Measurements from ENCODE around the gene CYLD. TPM values are rescaled to one million over a fixed set of nuclear protein-coding genes. Genes with fewer than 3 reads are reported as not detected.
A peak's percentile ranks its signal among the peaks of the same experiment; 100 is the strongest.

Gene CYLD
- total RNA-seq, 2 experiments from 2014 or later: 360 to 373 TPM

DNA sequence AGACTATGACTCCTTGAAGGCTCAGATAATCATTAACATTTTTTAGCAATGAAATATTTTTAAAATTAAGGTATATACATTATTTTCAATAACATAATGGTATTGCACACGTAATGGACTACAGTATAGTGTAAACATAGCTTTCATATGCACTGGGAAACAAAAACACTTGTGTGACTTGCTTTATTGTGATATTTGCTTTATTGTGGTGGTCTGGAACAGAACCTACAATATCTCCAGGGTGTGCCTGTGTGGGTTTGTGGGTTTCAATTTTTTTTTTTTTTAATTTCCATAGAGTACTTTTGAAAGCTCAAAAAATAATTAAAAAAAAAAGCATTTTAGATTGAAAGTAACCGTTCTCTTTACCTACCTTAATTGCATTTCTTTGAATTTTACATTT is 25.3 kb downstream of the CYLD start:
- Mint-ChIP-seq H3K4me3 (peak overlapping the region; percentile 64), H3K36me3 (ENCODE audit: low read depth) (peaks cover 100% of the 10 kb centered on the region), H3K9me3 (peaks cover 7% of the 10 kb centered on the region), H3K27ac (peak overlapping the region; percentile 70), H3K27me3 (no peaks in the 10 kb centered on the region), H3K4me1 (ENCODE audit: low read depth) (peaks cover 99% of the 10 kb centered on the region)
- ATAC-seq (ENCODE audit: poor library complexity): peak; percentile 50
- Histone ChIP-seq H3K27ac (ENCODE audit: low read depth in 1 of 2, low read length in 2 of 2) (no peak overlapping the region), H3K4me3 (ENCODE audit: low read length) (no peak overlapping the region), H3K4me1 (ENCODE audit: insufficient read depth, low read length) (peaks cover 10% of the 10 kb centered on the region), H3K36me3 (ENCODE audit: insufficient read depth, low read length) (peaks cover 80% of the 10 kb centered on the region), H3K9me3 (ENCODE audit: control insufficient read depth in 1 of 2, insufficient read depth in 1 of 2, low read length in 2 of 2) (no peaks in the 10 kb centered on the region), H3K27me3 (ENCODE audit: control insufficient read depth in 1 of 2, insufficient read depth in 2 of 2, low read length in 2 of 2) (no peaks in the 10 kb centered on the region)
- POLR2A ChIA-PET: interaction anchor here (1.0 to 2.3 kb wide), 3 partner anchors 10 to 100 kb away, joined by 3 to 6 read pairs (median 5); no protein-coding TSS in a partner anchor
- intact Hi-C loops (cut with DNase I, micrococcal nuclease): loop anchor here in 1 of 2 experiments (1.0 to 2.0 kb wide), 2 partner anchors 10 to 14 kb away; no protein-coding TSS in a partner anchor
- no peak for DNase-seq
- CTCF ChIA-PET: interaction anchor here (0.8 to 1.6 kb wide), 3 partner anchors 10 to 102 kb away, joined by 3 to 8 read pairs (median 4); no protein-coding TSS in a partner anchor
- TF ChIP-seq CTCF (IDR thresholded peaks at IDR 0.05): no peak

- H3K4me1 Mint-ChIP-seq (ENCODE audit: low read depth): peaks cover 97% of the 10 kb centered on the region
- H3K4me3 Mint-ChIP-seq: no peak overlapping the region
- Histone ChIP-seq H3K27ac (ENCODE audit: low read depth in 1 of 2, low read length in 2 of 2) (no peak overlapping the region), H3K9me3 (ENCODE audit: control insufficient read depth in 1 of 2, insufficient read depth in 1 of 2, low read length in 2 of 2) (no peaks in the 10 kb centered on the region), H3K4me1 (ENCODE audit: insufficient read depth, low read length) (peaks cover 8% of the 10 kb centered on the region), H3K4me3 (ENCODE audit: low read length) (no peak overlapping the region), H3K36me3 (ENCODE audit: insufficient read depth, low read length) (peaks cover 83% of the 10 kb centered on the region), H3K27me3 (ENCODE audit: control insufficient read depth in 1 of 2, insufficient read depth in 2 of 2, low read length in 2 of 2) (no peaks in the 10 kb centered on the region)
- H3K9me3 Mint-ChIP-seq: peaks cover 4% of the 10 kb centered on the region
- DNase-seq: no peak
- H3K36me3 Mint-ChIP-seq (ENCODE audit: low read depth): peaks cover 100% of the 10 kb centered on the region
- CTCF ChIA-PET: interaction anchor here (0.6 kb wide), 1 partner anchor 10 kb away, joined by 3 read pairs; no protein-coding TSS in a partner anchor
- H3K27ac Mint-ChIP-seq: peak overlapping the region; percentile 7
- no peak for TF ChIP-seq CTCF (IDR thresholded peaks at IDR 0.05)
- POLR2A ChIA-PET: no interaction called here
- H3K27me3 Mint-ChIP-seq: no peaks in the 10 kb centered on the region
- intact Hi-C loops (cut with DNase I, micrococcal nuclease): no loop called here
- ATAC-seq (ENCODE audit: poor library complexity): no peak
Observed at GRCh38 chr16:50771366-50771765, 29.5 kb downstream of the CYLD start.

GRCh38 chr16:50774405-50774804 is 32.5 kb downstream of the CYLD start:
- no peak for DNase-seq
- H3K36me3 Mint-ChIP-seq (ENCODE audit: low read depth): peaks cover 100% of the 10 kb centered on the region
- ChIA-PET CTCF (interaction anchor here (0.9 kb wide), 1 partner anchor 32 kb away, joined by 3 read pairs; no protein-coding TSS in a partner anchor), POLR2A (no interaction called here)
- peaks cover 88% of the 10 kb centered on the region for H3K4me1 Mint-ChIP-seq (ENCODE audit: low read depth)
- no peak for TF ChIP-seq CTCF (IDR thresholded peaks at IDR 0.05)
- no peak overlapping the region for H3K4me3 ChIP-seq (ENCODE audit: low read length)
- no peaks in the 10 kb centered on the region for H3K27me3 ChIP-seq (ENCODE audit: control insufficient read depth in 1 of 2, insufficient read depth in 2 of 2, low read length in 2 of 2)
- H3K4me1 ChIP-seq (ENCODE audit: insufficient read depth, low read length): peaks cover 3% of the 10 kb centered on the region
- ATAC-seq (ENCODE audit: poor library complexity): no peak
- H3K4me3 Mint-ChIP-seq: peak overlapping the region; percentile 5
- H3K27me3 Mint-ChIP-seq: no peaks in the 10 kb centered on the region
- H3K27ac ChIP-seq (ENCODE audit: low read depth in 1 of 2, low read length in 2 of 2): no peak overlapping the region
- H3K27ac Mint-ChIP-seq: peak overlapping the region; percentile 75
- no peaks in the 10 kb centered on the region for H3K9me3 Mint-ChIP-seq
- intact Hi-C loops (cut with DNase I, micrococcal nuclease): no loop called here
- H3K9me3 ChIP-seq (ENCODE audit: control insufficient read depth in 1 of 2, insufficient read depth in 1 of 2, low read length in 2 of 2): no peaks in the 10 kb centered on the region
- H3K36me3 ChIP-seq (ENCODE audit: insufficient read depth, low read length): peaks cover 86% of the 10 kb centered on the region

All from CD4-positive, alpha-beta T cell (primary cell).